HT-29 (cell line): ENCODE results near the gene JPH4. TPM values are rescaled to one million over a fixed set of nuclear protein-coding genes. Genes with fewer than 3 reads are reported as not detected.
"Not testable (repeated sequence)": the region's sequence is repeated elsewhere in the genome, so short reads cannot be mapped to it uniquely, and the experiment has no call there.

ENCODE experiments used
- DNase-seq: peaks from one replicate; pipeline ENCODE4 v3.0.0-alpha.2; 2015; ENCODE audit warnings: low spot score
- total RNA-seq: library from RNA; depleted of rRNA; stranded (reverse); fragments of >200 nt; shearing (Covaris generic); gene quantifications from 2 replicates; pipeline ENCODE4 v1.2.3, GENCODE V29; 2014

JPH4 gene
- total RNA-seq, 1 experiment from 2014 or later: not detected

DNA sequence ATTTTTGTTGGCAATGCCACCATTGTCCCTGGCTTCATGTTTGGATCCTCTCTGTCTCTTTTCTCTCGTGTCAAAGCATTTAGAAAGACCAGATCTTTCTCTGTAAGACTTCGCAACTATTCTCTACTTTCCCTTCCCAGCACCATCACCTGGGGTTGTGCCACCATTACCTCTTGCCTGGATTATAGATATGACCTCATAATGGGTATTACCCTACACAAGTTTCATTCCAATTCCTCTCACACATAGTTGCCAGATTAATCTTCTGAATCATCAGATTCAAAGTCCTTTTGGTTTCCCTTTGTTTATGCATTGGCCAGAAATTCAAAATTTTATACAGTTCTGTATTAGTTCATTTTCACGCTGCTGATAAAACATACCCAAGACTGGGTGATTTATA lies 30.4 kb upstream of the JPH4 start:
- DNase-seq: no peak

DNA sequence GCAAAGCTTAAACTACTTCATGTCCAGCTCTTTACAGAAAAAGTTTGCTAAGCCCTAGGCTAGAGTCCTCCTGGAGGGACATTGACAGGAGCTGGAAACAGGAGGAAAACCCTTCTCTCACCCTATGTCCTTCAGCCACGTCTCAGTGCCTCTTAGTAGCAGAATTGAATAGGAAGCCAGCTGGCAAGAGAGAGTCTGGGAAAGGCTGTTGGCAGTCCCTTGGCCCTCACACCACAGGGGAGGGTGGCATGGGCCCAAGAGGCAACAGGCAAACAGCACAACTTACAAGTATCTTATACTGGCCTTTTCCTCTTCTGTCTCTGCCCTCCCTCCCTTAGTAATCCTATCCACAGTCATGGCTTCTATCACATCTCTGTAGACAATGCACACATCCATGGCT lies 29.9 kb upstream of the JPH4 start:
- no peak for DNase-seq

DNA sequence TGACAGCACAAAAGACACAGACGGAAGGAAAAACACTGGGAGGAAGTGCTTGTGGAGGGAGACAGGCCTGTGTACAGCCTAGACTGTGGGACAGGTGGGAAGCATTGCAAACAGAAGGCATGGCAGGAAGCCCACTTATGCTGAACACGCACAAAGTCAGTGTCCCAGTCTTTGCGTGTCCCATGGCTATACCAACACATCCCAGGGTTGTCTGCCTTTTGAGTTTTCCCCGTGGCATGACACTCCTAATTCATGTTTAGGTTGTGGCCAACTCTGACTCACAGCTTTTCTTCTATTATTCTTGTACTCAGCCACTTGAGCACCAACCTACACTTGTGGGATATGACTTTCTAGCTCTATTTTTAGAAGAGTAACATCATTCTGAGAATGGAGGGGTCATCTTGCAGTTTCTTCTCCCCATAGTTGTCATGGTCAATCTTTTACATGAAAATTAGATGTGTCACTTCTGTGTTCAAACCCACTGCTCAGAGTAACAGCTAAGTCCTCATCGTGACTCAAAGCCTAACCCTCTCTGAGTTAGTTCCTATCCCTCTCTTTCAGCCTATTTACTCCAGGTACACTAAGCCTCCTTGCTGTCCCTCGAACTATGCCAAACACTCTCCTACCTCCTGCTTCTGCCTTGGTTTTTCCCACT lies 27.5 kb upstream of the JPH4 start:
- no peak for DNase-seq

DNA sequence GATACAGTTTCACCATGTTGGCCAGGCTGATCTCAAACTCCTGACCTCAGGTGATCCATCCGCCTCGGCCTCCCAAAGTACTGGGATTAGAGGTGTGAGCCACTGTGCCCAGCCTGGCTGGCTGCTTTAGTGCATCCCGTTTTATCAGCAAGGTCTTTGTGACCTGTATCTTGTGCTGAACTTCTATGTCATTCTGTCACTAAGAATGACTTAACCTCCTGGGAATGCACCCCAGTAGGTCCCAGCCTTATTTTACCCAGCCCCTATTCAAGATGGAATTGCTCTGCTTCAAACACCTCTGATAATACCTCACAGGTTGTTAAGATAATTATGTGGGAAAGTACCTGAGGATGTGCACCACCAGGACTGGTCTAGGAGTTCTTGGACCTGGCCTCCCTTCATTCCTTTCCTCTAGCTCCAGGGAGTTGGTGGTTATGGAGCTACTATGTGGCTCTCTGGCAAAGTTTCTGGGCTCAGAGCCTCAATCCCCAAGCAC lies 26.1 kb upstream of the JPH4 start:
- no peak for DNase-seq

DNA sequence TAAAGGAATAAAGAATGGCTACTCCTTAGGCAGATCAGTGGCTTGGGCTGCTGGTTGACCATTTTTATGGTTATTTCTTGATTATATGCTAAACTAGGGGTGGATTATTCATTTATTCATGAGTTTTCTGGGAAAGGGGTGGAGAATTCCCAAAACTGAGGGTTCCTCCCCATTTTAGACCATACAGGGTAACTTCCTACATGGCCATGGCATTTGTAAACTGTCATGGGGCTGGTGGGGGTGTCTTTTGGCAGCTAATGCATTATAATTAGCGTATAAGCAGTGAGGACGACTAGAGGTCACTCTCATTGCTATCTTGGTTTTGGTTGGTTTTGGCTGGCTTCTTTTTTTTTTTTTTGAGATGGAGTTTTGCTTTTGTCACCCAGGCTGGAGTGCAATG lies 25.6 kb upstream of the JPH4 start:
- no peak for DNase-seq

DNA sequence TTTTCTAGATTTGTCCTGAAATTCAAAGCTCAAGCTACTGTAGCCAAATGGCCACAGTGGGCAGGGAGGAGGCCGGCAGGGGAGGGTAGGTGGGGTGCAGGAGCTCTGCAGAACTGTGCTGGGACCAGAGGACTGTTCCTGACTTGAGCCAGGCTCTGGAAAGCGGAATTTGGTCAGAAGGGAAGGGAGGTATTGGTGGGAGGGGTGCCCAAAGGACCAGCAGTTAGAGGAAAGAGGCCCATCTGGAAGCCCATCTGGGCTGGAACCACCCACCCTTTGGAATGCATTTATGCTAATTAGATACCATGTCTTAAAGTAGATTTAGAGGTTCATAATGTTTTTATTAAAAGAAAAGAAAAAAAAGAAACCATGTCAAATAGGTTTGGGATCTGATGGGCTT lies 24.5 kb upstream of the JPH4 start:
- no peak for DNase-seq

DNA sequence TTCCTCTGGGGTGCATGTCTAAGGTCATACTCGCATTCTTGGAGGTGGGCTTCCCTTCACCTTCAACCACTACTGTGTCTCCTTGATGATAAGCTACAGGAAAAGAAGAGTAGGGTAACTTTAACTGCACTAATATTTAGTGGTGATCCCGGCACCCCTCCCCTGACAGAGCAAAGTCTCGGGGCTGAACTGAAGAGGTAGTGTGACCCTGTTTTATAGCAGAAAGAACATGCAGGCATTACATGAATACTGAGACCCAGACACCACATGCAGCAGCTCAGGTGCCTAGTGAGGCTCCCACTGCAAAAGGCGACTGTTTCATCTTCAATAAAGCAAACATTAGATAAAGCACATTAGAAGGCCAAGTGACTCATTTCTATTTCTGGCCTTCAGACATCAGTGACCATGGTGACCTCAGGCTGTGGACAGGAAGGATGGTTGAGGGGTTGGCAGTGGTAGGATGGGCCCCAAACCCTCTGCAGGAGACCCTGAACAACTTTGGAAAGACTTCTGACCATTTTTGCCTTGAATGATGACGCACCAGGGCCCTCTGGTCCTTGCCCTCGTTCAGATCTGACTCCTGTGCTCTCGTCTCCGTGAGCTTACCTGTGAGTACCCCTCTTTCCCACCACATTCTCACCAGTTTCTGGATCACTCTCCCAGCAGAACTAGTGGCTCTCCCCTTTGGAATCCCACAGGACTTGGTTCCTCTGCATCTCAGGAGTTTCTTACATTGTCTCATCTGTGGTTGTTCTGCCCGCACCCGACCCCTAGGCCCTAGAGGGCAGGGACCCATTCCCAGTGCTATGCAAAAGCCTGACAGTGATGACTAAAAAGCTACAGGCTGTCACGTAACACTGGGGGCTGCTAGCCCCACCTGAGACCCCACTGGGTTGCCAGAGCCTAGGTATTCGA lies 23.8 kb upstream of the JPH4 start:
- DNase-seq: no peak

DNA sequence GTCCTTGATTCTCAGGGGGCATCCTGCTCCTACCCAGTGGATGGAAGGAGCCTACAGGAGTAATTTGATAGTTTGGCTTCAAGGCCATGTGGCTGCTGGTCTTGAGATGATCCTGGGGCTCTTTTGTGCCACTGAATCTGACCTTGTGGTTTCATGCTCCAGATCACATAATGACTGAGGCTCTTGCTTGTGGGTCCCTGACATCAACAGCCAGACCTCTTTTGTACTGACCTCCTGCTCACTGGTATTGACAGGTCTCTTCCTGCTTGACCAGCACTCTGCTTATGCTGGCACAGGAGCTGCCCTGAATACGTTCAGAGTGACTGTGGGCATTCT lies 23.2 kb upstream of the JPH4 start:
- no peak for DNase-seq

DNA sequence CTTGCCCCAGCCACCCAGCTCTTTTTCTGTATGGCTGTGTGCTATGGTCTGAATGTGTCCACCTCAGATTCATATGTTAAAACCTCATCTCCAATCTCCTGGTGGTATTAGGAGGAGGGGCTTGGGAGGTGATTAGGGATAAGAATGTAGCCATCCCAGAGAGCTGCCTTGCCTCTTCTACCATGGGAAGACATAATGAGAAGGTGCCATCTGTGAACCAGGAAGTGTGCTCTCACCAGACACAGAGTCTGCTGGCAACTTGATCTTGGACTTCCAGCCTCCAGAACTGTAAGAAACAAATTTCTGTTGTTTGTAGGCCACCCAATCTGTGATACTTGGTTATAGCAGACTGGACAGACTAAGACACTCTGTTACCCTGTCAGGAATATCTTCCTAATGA lies 22.8 kb upstream of the JPH4 start:
- no peak for DNase-seq

DNA sequence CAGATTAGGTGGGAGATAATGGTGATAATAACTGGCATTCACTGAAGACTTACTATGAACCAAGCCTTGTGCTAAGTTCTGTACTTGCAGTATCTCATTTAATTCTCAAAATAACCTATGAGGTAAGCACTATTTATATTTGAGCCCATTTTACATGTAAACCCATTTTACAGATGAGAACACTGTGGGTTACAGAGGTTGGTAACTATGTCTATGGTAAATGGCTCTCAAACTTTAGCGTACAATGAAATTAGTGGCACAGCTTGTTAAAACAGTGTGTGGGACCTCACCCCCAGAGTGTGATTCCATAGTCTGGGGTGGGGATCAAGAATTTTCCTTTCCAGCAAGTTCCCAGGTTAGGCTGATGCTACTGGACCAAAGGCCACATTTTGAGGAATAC lies 22.2 kb upstream of the JPH4 start:
- no peak for DNase-seq

DNA sequence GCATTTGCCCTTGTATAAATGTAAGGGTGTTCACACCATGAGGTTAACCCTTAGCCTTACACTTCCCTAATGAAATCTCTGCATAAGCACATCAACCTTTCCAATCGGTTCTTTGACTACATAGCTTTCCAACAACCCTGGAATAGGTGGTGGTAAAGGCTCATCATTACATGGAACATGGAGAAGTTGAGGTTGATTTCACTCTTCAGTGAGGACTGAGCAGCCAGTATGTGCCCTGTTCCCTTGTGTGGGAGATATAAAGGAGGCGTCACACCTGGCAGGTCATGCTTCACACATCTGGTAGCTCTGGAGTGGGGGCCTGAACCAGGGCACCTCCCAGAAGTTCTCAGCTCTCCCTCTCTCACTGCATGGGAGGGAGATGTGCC lies 21.7 kb upstream of the JPH4 start:
- DNase-seq: no peak

DNA sequence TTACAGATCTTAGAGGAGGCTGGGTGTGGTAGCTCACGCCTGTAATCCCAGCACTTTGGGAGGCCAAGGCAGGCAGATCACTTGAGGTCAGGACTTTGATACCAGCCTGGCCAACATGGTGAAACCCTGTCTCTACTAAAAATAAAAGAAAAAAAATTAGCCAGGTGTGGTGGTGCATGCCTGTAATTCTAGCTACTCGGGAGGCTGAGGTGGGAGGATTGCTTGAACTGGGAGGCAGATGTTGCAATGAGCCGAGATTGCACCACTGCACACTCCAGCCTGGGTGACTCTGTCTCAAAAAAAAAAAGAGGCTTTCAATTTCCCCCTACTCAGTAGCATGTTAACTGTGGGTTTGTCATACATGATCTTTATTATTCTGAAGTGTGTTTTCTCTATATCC lies 15.6 kb upstream of the JPH4 start:
- DNase-seq: not testable (repeated sequence)

DNA sequence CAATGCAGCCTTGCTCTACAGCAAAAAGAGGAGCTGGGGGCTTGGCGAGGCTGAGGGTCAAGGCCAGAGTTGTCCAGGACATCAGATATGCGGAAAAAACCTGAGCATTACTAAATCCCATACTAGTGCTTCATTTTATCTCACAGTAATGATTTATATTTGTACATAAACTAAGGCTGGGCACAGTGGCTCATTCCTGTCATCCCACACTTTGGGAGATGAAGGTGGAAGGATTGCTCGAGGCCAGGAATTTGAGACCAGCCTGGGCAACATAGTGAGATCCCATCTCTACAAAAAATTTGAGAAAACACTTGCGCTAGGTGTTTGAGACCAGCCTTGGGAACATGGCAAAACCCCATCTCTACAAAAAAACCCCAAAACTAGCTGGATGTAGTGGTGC lies 11.6 kb upstream of the JPH4 start:
- no peak for DNase-seq

DNA sequence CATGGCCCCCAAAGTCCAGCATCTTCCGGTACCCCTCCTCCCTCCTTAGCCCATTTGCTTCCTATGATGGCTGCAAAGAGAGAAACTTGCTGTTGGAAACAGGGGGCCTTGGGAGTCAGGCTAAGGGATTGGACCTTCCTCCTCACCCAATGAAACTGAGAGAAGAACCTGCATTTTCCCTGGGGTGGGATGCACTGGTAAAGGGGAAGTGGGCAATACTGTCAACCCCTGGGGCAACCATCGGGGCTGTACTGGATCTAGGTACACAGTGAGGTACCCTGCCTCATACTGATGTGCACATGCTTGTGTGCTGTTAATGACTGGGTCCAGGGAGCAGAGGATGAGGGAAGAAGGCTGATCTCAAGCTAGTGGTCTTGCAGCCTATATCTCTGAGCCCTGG lies 11.0 kb upstream of the JPH4 start:
- no peak for DNase-seq

DNA sequence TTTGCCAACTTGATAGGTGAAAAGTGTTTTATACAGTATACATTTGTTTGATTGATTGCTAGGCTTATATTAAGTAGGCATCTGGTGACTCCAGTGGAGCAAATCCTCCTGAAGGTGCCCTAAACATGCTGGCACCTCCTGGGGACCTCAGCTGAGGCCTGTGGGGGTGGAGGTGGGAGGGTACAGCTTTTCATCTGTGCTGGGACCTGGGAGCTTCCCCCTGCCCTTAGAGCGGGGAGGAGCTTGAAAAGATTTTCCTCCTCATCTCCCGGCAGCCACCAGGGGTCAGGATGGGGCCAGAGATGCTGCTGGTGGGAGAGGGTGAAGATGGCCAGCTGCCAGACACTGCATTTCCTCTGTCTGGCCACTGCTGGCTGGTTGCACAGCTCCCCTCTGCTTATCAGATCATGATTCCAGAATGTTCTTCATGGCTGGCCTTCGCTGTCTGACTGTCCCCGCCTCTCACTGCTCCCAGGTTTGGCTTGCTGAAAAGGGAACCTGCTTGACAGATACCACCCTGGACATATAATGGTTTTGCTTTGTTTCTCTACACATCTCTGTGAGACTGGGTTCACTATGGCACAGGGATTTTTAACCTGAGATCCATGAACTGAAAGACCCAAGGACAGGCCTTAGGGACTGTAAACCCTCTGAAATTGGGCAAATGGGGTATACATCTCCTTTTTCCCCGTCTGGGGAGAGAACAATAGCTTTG lies 10.5 kb upstream of the JPH4 start:
- peak; percentile 88 for DNase-seq

DNA sequence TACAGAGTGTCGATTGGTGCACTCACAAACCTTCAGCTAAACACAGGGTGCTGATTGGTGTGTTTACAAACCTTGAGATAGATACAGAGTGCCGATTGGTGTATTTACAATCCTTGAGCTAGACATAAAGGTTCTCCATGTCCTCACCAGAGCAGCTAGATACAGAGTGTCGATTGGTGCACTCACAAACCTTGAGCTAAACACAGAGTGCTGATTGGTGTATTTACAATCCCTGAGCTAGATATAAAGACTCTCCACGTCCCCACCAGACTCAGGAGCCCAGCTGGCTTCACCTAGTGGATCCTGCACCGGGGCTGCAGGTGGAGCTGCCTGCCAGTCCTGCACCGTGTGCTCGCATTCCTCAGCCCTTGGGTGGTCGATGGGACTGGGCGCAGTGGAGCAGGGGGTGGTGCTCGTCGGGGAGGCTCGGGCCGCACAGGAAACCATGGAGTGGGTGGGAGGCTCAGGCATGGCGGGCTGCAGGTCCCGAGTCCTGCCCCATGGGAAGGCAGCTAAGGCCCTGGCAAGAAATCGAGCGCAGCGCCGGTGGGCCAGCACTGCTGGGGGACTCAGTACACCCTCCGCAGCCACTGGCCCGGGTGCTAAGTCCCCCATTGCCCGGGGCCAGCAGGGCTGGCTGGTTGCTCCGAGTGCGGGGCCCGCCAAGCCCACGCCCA lies 6.1 kb upstream of the JPH4 start:
- DNase-seq: not testable (repeated sequence)

DNA sequence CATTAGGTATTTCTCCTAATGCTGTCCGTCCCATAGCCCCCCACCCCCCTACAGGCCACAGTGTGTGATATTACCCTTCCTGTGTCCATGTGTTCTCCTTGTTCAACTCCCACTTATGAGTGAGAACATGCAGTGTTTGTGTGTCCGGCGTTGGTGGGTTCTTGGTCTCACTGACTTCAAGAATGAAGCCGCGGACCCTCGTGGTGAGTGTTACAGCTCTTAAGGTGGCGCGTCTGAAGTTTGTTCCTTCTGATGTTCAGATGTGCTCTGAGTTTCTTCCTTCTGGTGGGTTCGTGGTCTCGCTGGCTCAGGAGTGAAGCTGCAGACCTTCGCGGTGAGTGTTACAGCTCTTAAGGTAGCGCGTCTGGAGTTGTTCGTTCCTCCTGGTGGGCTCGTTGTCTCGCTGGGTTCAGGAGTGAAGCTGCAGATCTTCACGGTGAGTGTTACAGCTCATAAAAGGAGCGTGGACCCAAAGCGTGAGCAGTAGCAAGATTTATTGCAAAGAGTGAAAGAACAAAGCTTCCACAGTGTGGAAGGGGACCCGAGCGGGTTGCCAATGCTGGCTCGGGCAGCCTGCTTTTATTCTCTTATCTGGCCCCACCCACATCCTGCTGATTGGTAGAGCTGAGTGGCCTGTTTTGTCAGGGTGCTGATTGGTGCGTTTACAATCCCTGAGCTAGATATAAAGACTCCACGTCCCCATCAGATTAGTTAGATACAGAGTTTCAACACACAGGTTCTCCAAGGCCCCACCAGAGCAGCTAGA lies 5.4 kb upstream of the JPH4 start:
- DNase-seq: not testable (repeated sequence)

DNA sequence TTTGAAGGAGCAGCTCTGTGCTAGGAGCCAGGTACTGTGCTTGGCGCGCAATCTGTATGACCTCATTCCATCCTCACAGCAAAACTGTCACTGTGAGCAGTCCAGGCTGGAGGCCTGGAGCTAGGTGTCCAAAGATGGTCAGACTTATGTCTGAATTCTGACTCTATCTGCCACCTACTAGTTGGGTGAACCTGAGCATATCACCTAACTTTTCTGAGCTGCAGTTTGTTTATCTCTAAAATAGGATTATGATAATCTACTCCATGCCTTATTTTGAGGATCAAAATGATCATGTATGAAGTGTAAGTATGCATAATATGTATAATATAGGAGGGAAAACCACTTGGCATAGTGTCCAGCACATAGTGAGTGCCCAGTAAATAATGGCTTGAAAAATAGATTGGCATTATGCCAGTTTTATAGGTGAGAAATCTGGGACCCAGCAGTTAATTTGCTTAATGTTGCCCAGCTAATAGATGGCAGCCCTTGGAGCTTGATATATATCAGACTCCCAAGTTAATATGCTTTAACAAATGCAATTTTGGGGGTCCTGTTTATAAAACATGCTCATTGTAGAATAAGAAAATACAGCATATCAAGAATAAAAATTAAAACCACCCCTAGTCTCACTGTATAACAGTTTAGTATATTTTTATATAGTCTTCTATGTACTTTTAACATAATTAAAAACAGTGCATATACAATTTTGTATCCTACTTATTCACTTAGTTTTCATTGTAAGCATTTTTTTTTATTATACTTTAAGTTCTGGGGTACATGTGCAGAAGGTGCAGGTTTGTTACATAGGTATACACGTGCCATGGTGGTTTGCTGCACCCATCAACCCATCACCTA lies 4.5 kb upstream of the JPH4 start:
- DNase-seq: no peak

DNA sequence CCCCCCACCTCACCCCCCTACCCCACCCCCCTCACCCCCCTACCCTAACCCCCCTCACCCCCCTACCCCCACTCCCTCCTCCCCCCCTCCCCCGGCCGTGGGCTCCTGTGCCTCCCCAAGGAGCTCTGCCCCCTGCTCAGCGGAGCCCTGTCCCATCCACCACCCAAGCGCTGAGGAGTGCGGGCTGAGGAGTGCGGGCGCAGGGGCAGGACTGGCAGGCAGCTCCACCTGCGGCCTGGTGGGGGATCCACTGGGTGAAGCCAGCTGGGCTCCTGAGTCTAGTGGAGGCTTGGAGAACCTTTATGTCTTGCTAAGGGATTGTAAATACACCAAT lies 2.3 kb upstream of the JPH4 start:
- DNase-seq: no peak

DNA sequence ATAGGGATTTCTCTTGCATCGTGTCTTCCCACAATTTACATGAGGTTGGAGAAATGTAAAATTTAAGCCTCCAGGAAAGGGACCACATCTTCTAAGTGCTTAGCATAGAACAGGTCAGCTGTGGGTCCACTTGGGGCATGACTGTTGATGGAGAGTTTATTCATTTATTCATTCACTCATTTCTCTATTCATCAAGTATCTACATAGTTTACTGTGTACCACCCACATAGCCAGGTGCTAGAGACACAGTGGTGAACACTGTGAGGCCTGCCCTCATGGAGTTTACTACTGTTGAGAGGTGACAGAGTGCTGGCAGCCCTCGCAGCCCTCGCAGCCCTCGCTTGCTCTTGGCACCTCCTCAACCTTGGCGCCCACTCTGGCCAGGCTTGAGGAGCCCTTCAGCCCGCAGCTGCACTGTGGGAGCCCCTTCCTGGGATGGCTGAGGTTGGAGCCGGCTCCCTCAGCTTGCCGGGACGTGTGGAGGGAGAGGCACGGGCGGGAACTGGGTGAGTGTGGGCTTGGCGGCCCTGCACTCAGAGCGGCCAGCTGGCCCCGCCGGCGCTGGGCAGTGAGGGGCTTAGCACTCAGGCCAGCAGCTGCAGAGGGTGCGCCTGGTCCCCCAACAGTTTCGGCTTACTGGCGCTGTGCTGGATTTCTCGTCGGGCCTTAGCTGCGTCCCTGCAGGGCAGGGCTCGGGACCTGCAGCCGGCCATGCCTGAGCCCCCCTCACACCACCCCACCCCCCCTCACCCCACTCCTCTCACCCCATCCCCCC lies 1.7 kb upstream of the JPH4 start:
- DNase-seq: no peak
